Calu3 (cell line): ENCODE results near the gene ALX4. TPM values are rescaled to one million over a fixed set of nuclear protein-coding genes. Genes with fewer than 3 reads are reported as not detected.

Experiments
- BruUV-seq: library from RNA; stranded (reverse); fragments of 400-500 nt; replicated peaks from 2 replicates; lab custom pipeline; 2021; lab: Mats Ljungman, UMichigan
- CTCF ChIA-PET: fragments of 300-600 bp; sonication (Branson Sonifier 250); formaldehyde crosslinking; loops from one replicate; lab custom pipeline; 2022; ENCODE audit warnings: antibody characterized with exemption; lab: Charles Lee
- DNase-seq: peaks from one replicate; pipeline ENCODE4 v3.0.0; 2022
- H3K27ac Mint-ChIP-seq: one replicate; pipeline ENCODE4 v1.8.0; 2022; ENCODE audit warnings: mixed read lengths; ENCODE audit not compliant: unreplicated experiment
- H3K27me3 Mint-ChIP-seq: one replicate; pipeline ENCODE4 v1.8.0; 2022; ENCODE audit warnings: mixed read lengths; ENCODE audit not compliant: unreplicated experiment
- H3K36me3 Mint-ChIP-seq: one replicate; pipeline ENCODE4 v1.8.0; 2022; ENCODE audit warnings: mild to moderate bottlenecking, moderate library complexity, mixed read lengths; ENCODE audit not compliant: insufficient read depth, unreplicated experiment
- H3K4me1 Mint-ChIP-seq: one replicate; pipeline ENCODE4 v1.8.0; 2022; ENCODE audit warnings: mild to moderate bottlenecking, low read depth, mixed read lengths; ENCODE audit not compliant: unreplicated experiment
- H3K4me3 Mint-ChIP-seq: one replicate; pipeline ENCODE4 v1.8.0; 2022; ENCODE audit warnings: mild to moderate bottlenecking, low read depth, moderate library complexity, mixed read lengths; ENCODE audit not compliant: unreplicated experiment
- H3K9me3 Mint-ChIP-seq: one replicate; pipeline ENCODE4 v1.8.0; 2022; ENCODE audit warnings: low read depth, mixed read lengths; ENCODE audit not compliant: unreplicated experiment
- CTCF ChIP-seq: fragments of 200-600 bp; IDR thresholded peaks from one replicate; pipeline ENCODE4 v1.8.0; 2022; ENCODE audit warnings: antibody characterized with exemption; ENCODE audit not compliant: unreplicated experiment
- intact Hi-C: fragments of 100-400 bp; cut with micrococcal nuclease; formaldehyde crosslinking; loops from one replicate; pipeline ENCODE4 v1.10.0; 2022; ENCODE audit not compliant: unreplicated experiment
- total RNA-seq: library from RNA; stranded (reverse); gene quantifications from 2 replicates; pipeline ENCODE4 v1.2.3, GENCODE V29; 2022

The ALX4 gene
- total RNA-seq, 1 experiment from 2014 or later = not detected

DNA sequence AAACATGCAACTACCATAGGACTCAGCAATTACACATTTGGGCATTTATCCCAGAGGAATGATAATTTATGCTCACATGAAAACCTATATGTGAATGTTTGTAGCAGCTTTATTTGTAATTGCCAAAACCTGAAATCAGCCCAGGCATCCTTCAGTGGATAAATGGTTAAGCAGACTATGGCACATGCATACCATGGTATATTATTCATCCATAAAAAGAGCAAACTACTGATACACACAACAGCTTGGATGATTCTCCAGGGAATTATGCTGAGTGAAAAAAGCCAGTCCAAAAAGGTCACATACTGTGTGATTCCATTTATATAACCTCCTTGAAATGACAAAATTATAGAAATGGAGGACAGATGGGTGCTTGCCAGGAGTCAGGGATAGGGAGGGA, 86.7 kb downstream of the ALX4 start:
- no peak for TF ChIP-seq CTCF
- BruUV-seq = no TSS peak
- Mint-ChIP-seq H3K27me3 (no peaks in the 10 kb centered on the region), H3K4me1 (no peaks in the 10 kb centered on the region), H3K27ac (no peak overlapping the region), H3K36me3 (no peaks in the 10 kb centered on the region), H3K9me3 (no peaks in the 10 kb centered on the region), H3K4me3 (no peak overlapping the region)
- DNase-seq = no peak
- CTCF ChIA-PET = no interaction called here
- intact Hi-C loops = no loop called here

GRCh38 chr11:44221992-44222391, 87.9 kb downstream of the ALX4 start:
- H3K36me3 Mint-ChIP-seq = no peaks in the 10 kb centered on the region
- H3K4me1 Mint-ChIP-seq = no peaks in the 10 kb centered on the region
- H3K9me3 Mint-ChIP-seq = no peaks in the 10 kb centered on the region
- DNase-seq = no peak
- H3K27me3 Mint-ChIP-seq = no peaks in the 10 kb centered on the region
- BruUV-seq = no TSS peak
- H3K27ac Mint-ChIP-seq = no peak overlapping the region
- intact Hi-C loops = no loop called here
- H3K4me3 Mint-ChIP-seq = no peak overlapping the region
- CTCF ChIA-PET = no interaction called here
- no peak for TF ChIP-seq CTCF

DNA sequence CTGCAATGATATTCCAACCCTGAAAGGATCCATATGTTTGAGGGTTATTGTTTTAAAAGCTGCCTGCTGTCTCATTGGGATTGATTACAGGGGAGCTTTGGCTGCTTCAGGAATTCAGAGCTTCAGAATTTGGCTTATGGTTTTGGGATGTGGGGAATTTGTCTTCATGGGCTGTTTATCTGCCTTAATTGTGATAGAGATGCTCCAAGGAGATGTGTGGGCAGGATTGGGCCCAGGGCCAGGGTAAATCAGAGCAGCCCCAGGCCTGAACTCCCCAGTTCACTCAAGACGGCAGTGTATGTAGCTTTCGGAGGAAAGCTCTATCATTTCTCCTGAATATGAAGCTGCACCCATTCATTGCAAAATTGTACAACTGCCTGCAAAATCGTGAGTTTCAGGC, 88.5 kb downstream of the ALX4 start:
- Mint-ChIP-seq H3K36me3 (no peaks in the 10 kb centered on the region), H3K27ac (no peak overlapping the region), H3K9me3 (no peaks in the 10 kb centered on the region), H3K4me3 (no peak overlapping the region), H3K4me1 (no peaks in the 10 kb centered on the region), H3K27me3 (no peaks in the 10 kb centered on the region)
- intact Hi-C loops = no loop called here
- CTCF ChIA-PET = no interaction called here
- BruUV-seq = no TSS peak
- no peak for DNase-seq
- no peak for TF ChIP-seq CTCF

- Mint-ChIP-seq H3K4me1 (no peaks in the 10 kb centered on the region), H3K36me3 (no peaks in the 10 kb centered on the region), H3K9me3 (no peaks in the 10 kb centered on the region), H3K27me3 (no peaks in the 10 kb centered on the region), H3K27ac (no peak overlapping the region), H3K4me3 (no peak overlapping the region)
- no TSS peak for BruUV-seq
- DNase-seq = no peak
- no peak for TF ChIP-seq CTCF
- CTCF ChIA-PET = no interaction called here
- intact Hi-C loops = no loop called here
Measured at GRCh38 chr11:44219830-44220796, 89.8 kb downstream of the ALX4 start.
